D341Med (cell line): ENCODE data around the gene MED29.

Experiments
- DNase-seq: peaks from one replicate; pipeline ENCODE4 v3.0.0; 2012; ENCODE audit warnings: low spot score

Gene MED29

DNA sequence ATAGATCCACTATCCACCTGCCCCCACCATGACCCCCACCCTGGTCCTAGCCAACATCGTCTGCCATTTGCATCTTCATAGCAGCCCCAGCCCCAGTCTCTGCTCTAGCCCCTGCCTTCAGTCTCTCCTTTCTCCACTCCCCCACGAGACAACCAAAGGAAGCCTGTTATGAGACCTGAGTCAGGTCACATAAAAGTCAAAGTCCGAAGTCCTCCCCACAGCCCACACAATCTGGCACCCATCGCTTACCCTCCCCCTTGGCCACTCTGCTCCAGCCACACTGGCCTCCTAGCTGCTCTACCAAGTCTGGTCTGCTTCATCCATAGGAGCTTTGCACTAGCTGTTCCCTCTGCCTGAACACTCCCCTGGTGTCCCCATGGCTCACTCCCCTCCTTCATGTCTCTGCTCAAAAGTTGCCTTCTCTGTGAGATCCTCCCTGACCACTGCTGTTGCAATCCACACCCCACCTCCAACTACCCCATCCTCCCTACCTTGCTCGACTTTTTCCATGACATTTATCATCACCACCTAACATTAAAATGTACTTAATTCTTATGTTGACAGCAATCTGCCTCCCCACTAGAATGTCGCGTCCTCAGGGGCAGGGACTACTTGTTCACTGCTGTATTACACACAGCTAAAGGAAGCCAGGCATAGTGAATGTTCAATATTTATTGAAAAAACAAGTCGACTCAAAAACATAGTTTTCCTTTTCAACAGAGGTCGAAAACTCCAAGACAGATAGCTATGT is 20.1 kb downstream of the MED29 start:
- DNase-seq: no peak

DNA sequence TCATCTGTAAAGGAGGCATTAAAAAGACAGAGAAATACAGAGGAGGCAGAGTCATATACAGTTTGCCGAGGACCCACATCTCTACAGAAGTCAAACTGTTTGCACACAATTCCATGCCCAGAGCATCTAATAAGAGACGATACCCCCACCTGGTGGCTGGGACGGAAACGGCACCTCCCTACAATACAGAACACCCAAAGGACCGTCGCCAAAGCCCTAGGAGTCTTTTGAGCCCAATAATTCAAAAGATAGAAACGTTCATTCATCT is 20.6 kb downstream of the MED29 start:
- DNase-seq: peak; percentile 66

DNA sequence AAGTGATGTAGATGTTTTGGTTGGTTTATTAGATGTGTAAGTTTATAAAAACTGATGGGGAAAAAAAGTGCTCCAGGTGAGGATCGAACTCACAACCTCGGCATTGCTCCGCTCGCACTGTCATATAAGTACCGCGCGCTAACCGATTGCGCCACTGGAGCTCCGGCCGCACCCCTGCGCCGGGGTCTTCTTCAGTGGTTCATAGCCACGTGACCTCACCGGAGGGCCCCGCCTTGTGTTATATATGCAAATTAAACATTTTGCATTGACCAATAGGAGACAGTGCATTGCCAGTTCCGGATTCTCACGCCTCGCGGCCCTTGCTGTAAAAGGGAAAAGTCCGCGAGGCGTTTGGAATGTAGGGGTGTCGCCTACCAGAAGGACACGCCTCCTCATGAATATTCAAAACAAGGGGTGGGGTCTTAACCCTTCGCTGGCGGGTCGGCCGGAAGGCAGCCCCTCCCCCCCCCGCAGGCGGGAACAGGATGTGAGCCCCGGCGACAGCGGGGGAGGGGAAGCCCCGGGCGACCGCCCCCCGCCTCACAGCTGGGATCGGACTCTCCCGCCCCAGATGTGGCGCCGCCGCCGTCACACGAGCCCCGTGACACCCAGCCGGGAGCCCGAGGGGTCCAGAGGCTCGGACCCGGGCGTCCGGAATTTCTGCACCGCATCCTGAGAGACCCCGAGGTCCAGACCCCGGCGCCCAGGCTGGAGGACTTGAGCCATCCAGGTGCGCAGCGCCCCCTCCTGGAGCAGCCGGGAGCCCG is 21.1 kb downstream of the MED29 start, which contains the start of gene PLEKHG2:
Gene PLEKHG2, plus strand, starts transcription at position 570 of the 767 bp plus-strand sequence. CDS start 1,418 bp downstream, outside the sequence.
- peak; percentile 93 for DNase-seq

DNA sequence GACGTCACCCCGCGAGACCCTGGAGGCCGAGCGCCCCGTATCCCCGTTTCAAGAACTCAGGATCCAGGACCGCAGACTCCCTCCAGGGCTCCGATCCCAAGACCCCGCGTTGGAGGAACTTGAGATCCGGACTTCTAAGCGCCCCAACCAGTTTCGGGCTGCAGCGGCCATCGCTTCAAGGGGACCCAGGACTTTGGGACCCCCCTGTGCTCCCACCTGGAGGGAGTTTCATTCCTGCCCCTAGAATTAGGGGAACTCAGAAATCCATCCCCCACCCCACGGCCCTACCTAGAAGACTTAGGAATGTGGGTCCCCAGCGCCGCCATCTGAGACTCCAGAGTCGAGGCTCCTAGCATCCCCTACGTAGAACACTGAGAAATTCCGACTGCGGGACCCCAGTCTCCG is 21.7 kb downstream of the MED29 start:
- DNase-seq: no peak

DNA sequence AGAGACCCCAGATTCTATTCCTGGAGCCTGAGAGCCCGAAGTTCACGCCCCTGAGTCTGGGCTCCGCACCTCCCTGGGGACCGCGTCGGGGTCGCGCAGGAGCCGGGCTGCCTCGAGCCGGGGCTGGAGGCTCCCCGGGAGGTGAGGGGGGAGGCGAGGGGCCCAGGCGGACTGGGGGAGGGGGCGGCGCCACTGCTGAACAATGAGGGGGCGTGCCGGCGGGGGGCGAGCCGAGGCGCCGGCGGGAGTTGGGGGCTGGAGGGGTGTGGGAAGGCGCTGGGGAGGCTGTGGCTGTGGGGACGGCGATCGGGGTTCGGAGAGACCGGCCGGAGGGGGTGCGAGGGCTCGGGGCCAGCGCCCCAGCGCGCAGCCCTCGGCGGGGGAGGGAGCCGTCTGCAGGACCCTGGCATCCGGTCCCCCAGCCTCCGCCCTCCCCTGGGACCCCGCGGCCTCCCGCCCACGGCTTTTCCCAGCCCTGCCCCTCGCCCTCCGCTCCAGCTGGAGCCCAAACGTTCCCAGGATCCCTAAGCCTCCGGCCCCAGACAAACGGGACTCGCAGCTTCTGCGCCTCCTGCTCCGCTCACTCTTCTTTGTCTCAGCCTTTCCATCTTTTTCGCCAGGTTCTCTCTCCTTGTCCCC is 22.2 kb downstream of the MED29 start:
- peak; percentile 93 for DNase-seq

DNA sequence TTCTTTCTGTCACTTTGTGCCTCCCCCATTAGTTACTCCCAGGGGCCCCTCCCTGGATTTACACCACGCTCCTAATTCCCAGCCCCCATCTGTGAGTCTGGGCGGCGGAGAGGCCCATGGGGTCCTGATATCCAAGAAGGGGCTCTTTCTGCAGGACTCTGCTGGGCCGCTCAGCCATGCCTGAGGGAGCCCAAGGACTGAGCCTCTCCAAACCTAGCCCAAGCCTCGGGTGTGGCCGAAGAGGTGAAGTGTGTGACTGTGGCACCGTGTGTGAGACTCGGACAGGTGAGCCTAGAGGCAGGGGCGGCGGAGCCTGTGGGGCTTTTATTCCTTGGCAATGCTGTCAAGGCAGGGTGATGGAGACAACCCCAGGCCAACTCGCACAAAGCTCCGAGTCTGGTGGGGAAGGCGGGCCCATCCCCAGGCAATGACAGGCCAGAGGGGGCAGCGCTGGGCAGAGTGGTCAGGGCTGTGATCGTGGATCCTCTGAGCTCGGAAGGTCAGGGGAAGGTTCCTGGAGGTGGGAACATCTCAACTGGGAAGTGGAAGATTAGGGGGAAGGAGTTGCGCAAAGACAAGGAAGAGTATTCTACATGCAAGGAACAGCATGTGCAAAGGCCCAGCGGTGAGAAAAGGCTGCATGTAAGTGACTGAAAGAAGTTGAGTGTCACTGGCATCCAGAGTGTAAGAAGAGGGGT is 22.9 kb downstream of the MED29 start:
- peak; percentile 46 for DNase-seq

DNA sequence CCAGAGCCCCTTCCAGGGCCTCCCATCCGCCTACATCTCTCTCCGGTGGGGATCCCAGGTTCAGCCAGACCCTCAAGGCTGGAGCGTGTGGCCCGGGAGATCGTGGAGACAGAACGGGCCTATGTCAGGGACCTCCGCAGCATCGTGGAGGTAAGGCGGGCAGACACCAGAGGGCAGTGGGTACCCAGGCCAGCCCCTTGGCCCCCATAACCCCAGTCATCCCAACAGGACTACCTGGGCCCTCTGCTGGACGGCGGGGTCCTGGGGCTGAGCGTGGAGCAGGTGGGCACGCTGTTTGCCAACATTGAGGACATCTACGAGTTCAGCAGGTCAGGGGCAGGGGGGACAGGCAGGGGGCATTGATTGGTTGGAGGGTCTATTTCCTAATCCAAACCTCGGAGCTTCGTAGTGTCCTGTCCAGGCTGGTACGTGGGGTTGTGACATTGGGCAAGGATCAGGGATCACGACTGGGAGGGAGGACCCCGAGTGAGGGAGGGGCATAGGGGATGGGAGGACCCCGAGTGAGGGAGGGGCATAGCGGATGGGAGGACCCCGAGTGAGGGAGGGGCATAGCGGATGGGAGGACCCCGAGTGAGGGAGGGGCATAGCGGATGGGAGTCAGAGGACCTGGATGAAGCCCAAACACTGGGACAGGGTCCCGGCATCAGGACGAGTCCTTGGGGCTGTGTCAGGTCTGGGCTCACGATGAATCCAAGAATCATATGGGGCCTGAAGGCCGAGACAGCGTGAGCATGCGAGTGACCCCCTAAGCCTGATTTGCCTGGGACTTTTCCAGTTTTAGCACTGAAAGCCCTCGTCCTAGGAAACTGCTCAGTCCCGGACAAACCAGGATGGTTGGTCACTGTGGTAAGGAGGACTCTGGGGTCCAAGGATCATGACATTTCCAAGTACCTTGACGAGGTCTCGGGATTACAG is 24.2 kb downstream of the MED29 start:
- DNase-seq: no peak

DNA sequence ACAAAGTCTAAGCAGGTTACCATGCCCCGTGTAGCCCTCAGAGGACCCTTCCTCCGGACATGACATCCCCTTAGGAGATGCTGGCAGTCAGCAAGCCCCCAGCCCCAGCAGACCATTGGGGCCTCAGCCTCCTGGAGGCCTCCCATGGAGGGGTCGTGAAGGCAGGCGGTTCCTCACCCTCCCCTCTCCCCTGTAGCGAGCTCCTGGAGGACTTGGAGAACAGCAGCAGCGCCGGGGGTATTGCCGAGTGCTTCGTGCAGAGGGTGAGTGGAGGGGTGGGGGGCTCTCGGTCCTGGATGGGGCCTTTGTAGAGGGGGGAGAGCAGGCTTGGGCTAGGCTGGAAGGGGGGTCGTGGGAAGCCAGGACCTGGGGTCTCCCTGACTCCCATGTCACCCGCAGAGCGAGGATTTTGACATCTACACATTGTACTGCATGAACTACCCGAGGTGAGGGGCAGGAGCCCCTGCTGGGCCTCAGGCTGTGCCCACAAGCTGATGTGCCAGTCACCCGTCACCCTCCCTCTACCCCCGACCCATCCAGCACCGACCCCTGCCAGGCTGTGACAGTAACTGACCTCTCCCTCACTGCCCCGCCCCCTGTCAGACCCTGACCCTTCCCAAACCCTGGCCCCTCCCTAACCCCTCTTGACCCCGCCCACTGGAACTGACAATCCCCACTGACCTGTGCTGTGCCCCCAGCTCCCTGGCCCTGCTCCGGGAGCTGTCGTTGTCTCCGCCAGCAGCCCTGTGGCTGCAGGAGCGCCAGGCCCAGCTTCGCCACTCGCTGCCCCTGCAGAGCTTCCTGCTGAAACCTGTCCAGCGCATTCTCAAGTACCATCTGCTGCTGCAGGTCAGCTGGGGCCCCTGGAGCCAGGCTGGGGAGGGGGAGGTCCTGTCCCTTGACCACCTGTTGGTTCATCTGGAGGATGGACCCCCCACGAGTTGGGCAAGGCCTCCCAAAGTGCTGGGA is 25.3 kb downstream of the MED29 start:
- no peak for DNase-seq

DNA sequence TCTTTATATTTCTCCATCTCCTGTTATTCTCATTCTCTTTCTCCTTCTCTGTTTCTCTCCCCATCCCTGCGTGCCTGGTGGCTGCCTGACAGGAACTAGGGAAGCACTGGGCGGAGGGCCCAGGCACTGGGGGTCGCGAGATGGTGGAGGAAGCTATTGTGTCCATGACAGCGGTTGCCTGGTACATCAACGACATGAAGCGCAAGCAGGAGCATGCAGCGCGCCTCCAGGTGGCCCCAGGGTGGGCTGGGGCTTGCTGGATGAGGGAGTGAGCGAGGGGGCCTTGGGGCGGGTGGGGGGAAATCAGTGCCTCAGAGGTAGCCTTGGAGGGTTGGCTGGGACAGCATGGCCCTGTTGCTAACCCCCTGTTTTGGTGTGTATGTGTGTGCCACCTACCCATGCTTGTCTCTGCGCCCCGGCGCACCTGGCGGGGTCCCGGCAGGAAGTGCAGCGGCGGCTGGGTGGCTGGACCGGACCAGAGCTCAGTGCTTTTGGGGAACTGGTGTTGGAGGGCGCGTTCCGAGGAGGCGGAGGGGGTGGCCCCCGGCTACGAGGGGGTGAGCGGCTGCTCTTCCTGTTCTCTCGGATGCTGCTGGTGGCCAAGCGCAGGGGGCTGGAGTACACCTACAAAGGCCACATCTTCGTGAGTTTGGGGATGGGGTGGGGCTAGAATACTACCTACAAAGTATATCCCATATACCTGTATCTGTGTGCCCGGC is 26.4 kb downstream of the MED29 start:
- DNase-seq: no peak

DNA sequence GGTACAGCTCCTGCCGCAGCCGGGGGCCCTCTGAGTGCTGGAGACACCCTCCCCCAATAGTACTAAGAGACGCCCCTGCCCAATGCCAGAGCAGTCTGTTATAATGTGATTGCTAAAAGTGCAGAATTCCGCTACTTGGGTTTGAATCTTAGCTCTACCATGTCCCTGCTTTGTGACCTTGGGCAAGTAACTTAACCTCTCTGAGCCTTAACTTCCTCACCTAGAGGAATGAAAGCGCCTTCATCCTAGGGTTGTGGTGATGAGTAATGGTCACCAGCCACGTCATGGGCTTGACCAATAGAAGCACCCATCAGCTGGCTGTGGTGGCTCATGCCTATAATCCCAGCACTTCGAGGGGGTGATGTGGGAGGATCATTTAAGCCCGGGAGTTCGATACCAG is 27.8 kb downstream of the MED29 start:
- DNase-seq: no peak

DNA sequence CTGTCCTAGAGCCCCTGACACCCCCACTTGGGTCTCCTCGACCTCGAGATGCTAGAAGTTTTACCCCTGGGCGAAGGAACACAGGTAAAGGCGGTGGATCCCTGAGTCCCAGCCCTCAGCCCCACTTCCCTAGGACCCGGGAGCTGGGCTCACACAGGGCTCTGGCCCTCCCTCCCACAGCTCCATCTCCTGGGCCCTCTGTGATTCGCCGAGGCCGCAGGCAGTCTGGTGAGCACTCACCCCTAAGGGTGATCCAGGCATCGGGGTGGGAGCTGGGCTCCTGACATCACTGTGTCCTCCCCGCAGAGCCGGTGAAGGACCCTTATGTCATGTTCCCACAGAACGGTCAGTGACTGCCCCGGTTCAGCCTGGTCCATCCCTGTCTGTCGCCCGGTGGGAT is 29.6 kb downstream of the MED29 start:
- no peak for DNase-seq

DNA sequence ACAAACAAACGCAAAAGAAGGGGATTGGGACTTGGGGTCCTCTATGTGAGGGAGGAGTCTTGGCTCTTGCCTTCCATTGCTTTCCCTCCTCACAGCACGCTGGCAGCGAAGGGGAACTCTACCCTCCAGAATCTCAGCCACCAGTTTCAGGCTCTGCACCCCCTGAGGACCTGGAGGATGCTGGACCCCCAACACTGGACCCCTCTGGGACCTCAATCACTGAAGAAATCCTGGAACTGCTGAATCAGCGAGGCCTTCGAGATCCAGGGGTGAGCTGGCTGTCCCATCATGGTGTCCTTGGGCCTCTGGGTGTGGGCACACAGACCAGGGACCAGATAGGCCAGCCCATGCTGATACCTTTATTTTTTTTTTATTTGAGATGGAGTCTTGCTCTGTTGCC is 30.8 kb downstream of the MED29 start:
- no peak for DNase-seq

DNA sequence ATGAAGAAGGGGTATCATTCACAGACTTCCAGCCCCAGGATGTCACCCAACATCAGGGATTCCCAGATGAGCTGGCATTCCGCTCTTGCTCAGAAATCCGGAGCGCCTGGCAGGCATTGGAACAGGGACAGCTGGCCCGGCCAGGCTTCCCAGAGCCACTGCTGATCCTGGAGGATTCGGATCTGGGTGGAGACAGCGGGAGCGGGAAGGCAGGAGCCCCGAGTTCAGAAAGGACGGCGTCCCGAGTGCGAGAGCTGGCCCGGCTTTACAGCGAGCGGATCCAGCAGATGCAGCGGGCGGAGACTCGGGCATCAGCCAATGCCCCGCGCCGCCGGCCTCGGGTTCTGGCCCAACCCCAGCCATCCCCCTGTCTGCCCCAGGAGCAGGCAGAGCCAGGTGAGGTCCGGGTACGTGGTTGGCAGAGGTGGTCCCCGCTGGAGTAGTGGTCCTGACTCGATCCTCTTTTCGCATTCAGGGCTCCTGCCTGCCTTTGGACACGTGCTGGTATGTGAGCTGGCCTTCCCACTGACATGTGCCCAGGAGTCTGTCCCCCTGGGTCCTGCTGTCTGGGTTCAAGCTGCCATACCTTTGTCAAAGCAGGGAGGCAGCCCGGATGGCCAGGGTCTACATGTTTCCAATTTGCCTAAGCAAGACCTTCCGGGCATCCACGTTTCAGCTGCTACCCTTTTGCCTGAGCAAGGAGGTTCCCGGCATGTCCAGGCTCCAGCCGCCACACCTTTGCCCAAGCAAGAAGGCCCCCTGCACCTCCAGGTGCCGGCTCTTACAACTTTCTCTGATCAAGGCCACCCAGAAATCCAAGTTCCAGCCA is 32.3 kb downstream of the MED29 start:
- no peak for DNase-seq

DNA sequence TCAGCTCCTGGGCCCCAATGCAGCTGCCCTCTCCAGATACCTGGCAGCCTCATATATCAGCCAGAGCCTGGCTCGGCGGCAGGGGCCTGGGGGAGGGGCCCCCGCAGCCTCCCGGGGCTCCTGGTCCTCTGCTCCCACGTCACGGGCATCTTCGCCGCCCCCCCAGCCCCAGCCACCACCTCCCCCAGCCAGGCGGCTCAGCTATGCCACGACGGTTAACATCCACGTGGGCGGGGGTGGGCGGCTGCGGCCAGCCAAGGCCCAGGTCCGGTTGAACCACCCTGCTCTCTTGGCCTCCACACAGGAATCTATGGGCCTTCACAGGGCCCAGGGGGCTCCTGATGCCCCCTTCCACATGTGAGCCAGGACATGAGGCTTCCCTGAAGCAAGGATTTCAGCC is 33.8 kb downstream of the MED29 start:
- no peak for DNase-seq

DNA sequence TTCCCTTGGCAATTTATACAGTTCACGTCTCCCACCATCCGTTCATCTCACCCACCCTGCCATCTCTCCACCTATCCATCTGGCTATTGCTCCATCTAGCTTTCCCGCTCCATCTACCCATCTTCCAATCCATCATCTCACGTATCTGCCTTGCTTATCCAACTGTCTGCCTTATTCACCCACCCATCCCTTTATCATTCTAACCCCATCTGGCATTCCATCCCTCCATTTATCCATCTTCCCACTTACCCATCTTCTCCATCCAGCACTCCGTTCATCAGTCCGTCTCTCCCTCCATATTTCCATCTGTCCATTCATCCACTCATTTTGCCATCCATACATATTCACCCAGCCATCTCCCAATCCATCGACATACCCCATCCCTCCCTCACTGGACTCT is 34.6 kb downstream of the MED29 start:
- no peak for DNase-seq

DNA sequence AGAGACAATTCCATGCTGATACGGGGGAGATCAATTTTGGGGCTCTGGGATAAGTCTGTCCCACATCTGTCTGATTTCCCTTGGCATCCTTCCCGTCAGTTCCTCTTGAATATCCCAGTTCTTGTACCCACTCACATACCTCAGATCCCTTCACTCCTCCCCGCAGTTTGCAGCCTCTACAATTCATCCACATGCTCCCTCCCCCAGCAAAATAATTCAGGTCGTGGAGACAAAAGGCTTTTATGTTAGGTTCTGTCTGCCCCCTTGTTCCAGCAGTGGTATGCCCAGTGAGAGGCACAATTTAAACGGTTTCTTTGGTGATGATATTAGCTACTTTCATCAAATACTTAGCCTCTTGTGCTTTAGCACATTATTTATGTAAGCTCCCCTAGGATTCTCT is 35.0 kb downstream of the MED29 start:
- DNase-seq: no peak

DNA sequence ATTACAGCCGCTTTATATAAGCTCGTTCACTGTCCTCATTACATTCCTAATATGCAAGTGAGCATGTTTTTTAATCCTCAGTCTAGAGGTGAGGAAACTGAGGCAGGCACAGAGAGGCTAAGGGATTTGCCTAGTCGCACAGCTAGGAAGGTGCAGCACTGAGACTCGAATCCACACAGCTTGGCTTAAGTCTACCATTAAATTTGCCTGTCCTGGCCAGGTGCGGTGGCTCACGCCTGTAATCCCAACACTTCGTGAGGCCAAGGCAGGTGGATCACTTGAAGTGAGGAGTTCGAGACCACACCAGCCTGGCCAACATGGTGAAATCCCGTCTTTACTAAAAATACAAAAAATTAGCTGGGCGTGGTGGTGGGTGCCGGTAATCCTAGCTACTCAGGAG is 36.5 kb downstream of the MED29 start:
- DNase-seq: no peak

DNA sequence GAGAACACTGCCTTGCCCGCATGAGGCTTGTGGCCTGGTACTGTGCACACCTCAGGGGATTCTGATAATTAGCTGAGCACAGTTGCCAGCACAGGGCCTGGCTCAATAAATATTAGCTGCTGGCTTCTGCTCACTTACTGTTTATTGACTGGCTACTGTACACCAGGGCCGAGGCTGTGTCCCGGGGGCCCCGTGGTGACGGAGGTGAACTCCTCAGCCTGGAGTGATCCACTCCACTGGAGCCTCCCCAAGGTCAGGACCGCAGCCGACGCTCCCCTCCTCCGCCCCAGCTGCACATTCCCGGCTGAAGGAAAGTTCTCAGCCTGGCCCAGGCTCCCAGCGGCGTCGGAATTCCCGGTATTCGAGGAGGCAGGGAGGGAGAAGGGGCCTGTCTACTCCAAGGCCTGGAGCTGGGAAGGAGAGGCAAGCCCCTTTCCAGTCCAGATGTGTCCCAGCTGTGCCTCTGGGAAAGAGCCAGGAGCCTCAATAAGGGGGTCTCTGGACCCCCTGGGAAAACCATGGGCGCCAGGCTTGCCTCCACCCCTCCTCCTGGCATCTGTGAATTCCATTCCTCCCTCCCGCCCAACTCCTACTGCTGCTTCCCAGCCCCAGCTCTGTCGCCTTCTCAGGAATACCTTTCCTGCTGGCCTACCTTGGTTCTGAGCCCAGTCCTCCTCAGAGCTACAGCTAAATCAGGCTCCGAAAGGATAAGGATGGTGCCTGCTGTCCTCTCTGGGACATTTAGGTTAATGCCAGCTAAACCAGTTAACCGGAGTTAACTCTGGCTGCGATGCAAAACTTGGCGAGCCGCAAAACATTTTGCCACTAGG is 37.3 kb downstream of the MED29 start:
- DNase-seq: peak; percentile 51
